CD14-positive monocyte (primary cell): ENCODE results near the gene MYL12B. TPM values are rescaled to one million over a fixed set of nuclear protein-coding genes. Genes with fewer than 3 reads are reported as not detected.

Experiments
- DNase-seq, 3 donors: peaks; one replicate each; pipeline ENCODE4 v3.0.0-alpha.2; 2011 to 2022
- H2AFZ ChIP-seq: 2 replicates; pipeline ENCODE4 v1.6.0; 2012; ENCODE audit warnings: mild to moderate bottlenecking, low read depth, low read length, inconsistent platforms; ENCODE audit not compliant: insufficient read depth, poor library complexity, severe bottlenecking
- H3K27ac ChIP-seq, 2 donors: 1 replicate in 1 of 2; 2 replicates in 1 of 2; pipeline ENCODE4 v1.5.1; 2012 to 2013; ENCODE audit warnings: low read length in 2 of 2, control low read depth in 1 of 2, inconsistent platforms in 1 of 2, low read depth in 1 of 2, mild to moderate bottlenecking in 1 of 2
- H3K27me3 ChIP-seq, 2 donors: one replicate each; pipeline versions ENCODE4 v1.6.0 to v1.6.1; 2011 to 2013; ENCODE audit warnings: low read length in 2 of 2; ENCODE audit not compliant: control insufficient read depth in 2 of 2, insufficient read depth in 2 of 2
- H3K36me3 ChIP-seq, 2 donors: replicated peaks in 1 of 2; 1 replicate in 1 of 2; 2 replicates in 1 of 2; pipeline versions ENCODE4 v1.5.1 to v1.6.1; 2012 to 2013; ENCODE audit warnings: low read length in 2 of 2, control low read depth in 1 of 2, inconsistent platforms in 1 of 2, mild to moderate bottlenecking in 1 of 2; ENCODE audit not compliant: insufficient read depth in 2 of 2, control insufficient read depth in 1 of 2
- H3K4me1 ChIP-seq, 2 donors: 1 replicate in 1 of 2; 2 replicates in 1 of 2; pipeline versions ENCODE4 v1.5.1 to v1.6.1; 2012 to 2013; ENCODE audit warnings: low read length in 2 of 2, control low read depth in 1 of 2, inconsistent platforms in 1 of 2, mild to moderate bottlenecking in 1 of 2, moderate library complexity in 1 of 2; ENCODE audit not compliant: insufficient read depth in 2 of 2, control insufficient read depth in 1 of 2
- H3K4me2 ChIP-seq: replicated peaks from 2 replicates; pipeline ENCODE3; 2012; ENCODE audit warnings: low read length, moderate library complexity, mild to moderate bottlenecking; ENCODE audit not compliant: poor library complexity, severe bottlenecking; ENCODE audit errors: extremely low read depth
- H3K4me3 ChIP-seq, 3 experiments: fragments of 200-600 bp in 1 of 3; sonication (generic) in 1 of 3; replicated peaks in 1 of 3; 1 replicate in 2 of 3; 2 replicates in 1 of 3; pipeline ENCODE4 v1.5.1; 2011 to 2013; ENCODE audit warnings: low read length in 3 of 3, mild to moderate bottlenecking in 3 of 3, control low read depth in 2 of 3, low read depth in 2 of 3, inconsistent platforms in 1 of 3, moderate library complexity in 1 of 3
- H3K79me2 ChIP-seq: 2 replicates; pipeline ENCODE4 v1.6.0; 2012; ENCODE audit warnings: mild to moderate bottlenecking, control low read depth, inconsistent platforms, low read length, moderate library complexity; ENCODE audit not compliant: insufficient read depth
- H3K9ac ChIP-seq: 2 replicates; pipeline ENCODE4 v1.6.0; 2017; ENCODE audit warnings: low read length, mild to moderate bottlenecking; ENCODE audit not compliant: insufficient read depth, poor library complexity, severe bottlenecking
- H3K9me3 ChIP-seq, 2 donors: replicated peaks in 1 of 2; 1 replicate in 1 of 2; 2 replicates in 1 of 2; pipeline versions ENCODE4 v1.5.1 to v1.6.1; 2012 to 2013; ENCODE audit warnings: low read length in 2 of 2, control low read depth in 1 of 2; ENCODE audit not compliant: control insufficient read depth in 1 of 2, insufficient read depth in 1 of 2
- H4K20me1 ChIP-seq: 2 replicates; pipeline ENCODE4 v1.6.0; 2012; ENCODE audit warnings: mild to moderate bottlenecking, low read length, control low read depth, moderate library complexity; ENCODE audit not compliant: insufficient read depth
- H3K27ac Mint-ChIP-seq, 7 donors: one replicate each; pipeline ENCODE4 v1.8.0; 2020; ENCODE audit warnings: mild to moderate bottlenecking in 7 of 7, mixed read lengths in 7 of 7, moderate library complexity in 6 of 7, inconsistent platforms in 2 of 7
- H3K27me3 Mint-ChIP-seq, 3 donors: one replicate each; pipeline ENCODE4 v1.8.0; 2021 to 2022; ENCODE audit warnings: low read depth in 3 of 3, mild to moderate bottlenecking in 3 of 3, mixed read lengths in 3 of 3, moderate library complexity in 3 of 3, inconsistent platforms in 1 of 3
- H3K36me3 Mint-ChIP-seq, 2 donors: one replicate each; pipeline ENCODE4 v1.8.0; 2020; ENCODE audit warnings: mixed read lengths in 2 of 2, inconsistent platforms in 1 of 2, mild to moderate bottlenecking in 1 of 2
- H3K4me1 Mint-ChIP-seq: one replicate; pipeline ENCODE4 v1.8.0; 2020; ENCODE audit warnings: mild to moderate bottlenecking, mixed read lengths
- H3K4me3 Mint-ChIP-seq, 2 donors: one replicate each; pipeline ENCODE4 v1.8.0; 2020; ENCODE audit warnings: mild to moderate bottlenecking in 2 of 2, mixed read lengths in 2 of 2, moderate library complexity in 1 of 2
- H3K9me3 Mint-ChIP-seq, 7 donors: one replicate each; pipeline ENCODE4 v1.8.0; 2020 to 2022; ENCODE audit warnings: mixed read lengths in 7 of 7, mild to moderate bottlenecking in 6 of 7, moderate library complexity in 6 of 7, inconsistent platforms in 2 of 7
- CTCF ChIP-seq: fragments of 200-600 bp; IDR thresholded peaks from one replicate; pipeline ENCODE4 v1.8.0; 2022; ENCODE audit warnings: antibody characterized with exemption, mild to moderate bottlenecking
- WGBS: methylation state at CpG from one replicate; pipeline ENCODE4 v1.1.5; 2013; ENCODE audit warnings: missing lambda C conversion rate; ENCODE audit not compliant: insufficient coverage; 5-methylcytosine and 5-hydroxymethylcytosine counted together
- intact Hi-C, 2 donors: fragments of 100-400 bp; cut with micrococcal nuclease; formaldehyde crosslinking; loops; one replicate each; pipeline versions ENCODE4 v1.15.0 to v1.15.1; 2023
- polyA plus RNA-seq, 3 donors: library from polyadenylated mRNA; depleted of rRNA in 1 of 3; unstranded in 2 of 3; stranded (reverse) in 1 of 3; fragments of 300-500 nt in 2 of 3; fragments of >200 nt in 1 of 3; fragmentation: Illumina TruSeq in 2 of 3; gene quantifications; 1 replicate in 2 of 3; 2 replicates in 1 of 3; pipeline ENCODE4 v1.2.3, GENCODE V29; 2012 to 2021

The MYL12B gene
- polyA plus RNA-seq, 3 donors: 295 to 814 (median 727) TPM

GRCh38 chr18:3226048-3226447, 35.9 kb upstream of the MYL12B start:
- H3K4me1 ChIP-seq: no peaks in the 10 kb centered on the region
- intact Hi-C loops: no loop called here

GRCh38 chr18:3230401-3231334, 31.3 kb upstream of the MYL12B start:
- peaks cover 2 to 3% (median 2%) of the 10 kb centered on the region in 3 donors for H3K27me3 Mint-ChIP-seq
- peaks cover 2% of the 10 kb centered on the region for H3K4me1 Mint-ChIP-seq
- no peak overlapping the region for H3K4me2 ChIP-seq
- no peak overlapping the region for H3K9ac ChIP-seq
- H3K27ac ChIP-seq: no peak overlapping the region
- TF ChIP-seq CTCF: no peak
- DNase-seq: peak in 2 of 3 donors; percentile 18 to 38
- H3K27me3 ChIP-seq: no peaks in the 10 kb centered on the region
- no peaks in the 10 kb centered on the region for H3K4me1 ChIP-seq
- H3K36me3 Mint-ChIP-seq: peaks cover 0 to 2% of the 10 kb centered on the region in 2 donors
- no peaks in the 10 kb centered on the region for H3K36me3 ChIP-seq
- H3K9me3 Mint-ChIP-seq: no peaks in the 10 kb centered on the region
- H3K79me2 ChIP-seq: no peaks in the 10 kb centered on the region
- H3K9me3 ChIP-seq: no peaks in the 10 kb centered on the region
- 88% methylated on average over 5 of the region's 9 CpGs for WGBS
- no peak overlapping the region for H3K4me3 ChIP-seq
- peak overlapping the region in 1 of 7 donors; percentile 42 for H3K27ac Mint-ChIP-seq
- intact Hi-C loops: no loop called here
- no peak overlapping the region for H2AFZ ChIP-seq
- no peak overlapping the region for H3K4me3 Mint-ChIP-seq
- H4K20me1 ChIP-seq: no peaks in the 10 kb centered on the region

More at GRCh38 chr18:3226048-3226447, 35.9 kb upstream of the MYL12B start:
- Mint-ChIP-seq H3K27ac (no peak overlapping the region), H3K4me3 (no peak overlapping the region), H3K36me3 (no peaks in the 10 kb centered on the region), H3K27me3 (peaks cover 0 to 3% (median 2%) of the 10 kb centered on the region in 3 donors), H3K4me1 (peaks cover 2% of the 10 kb centered on the region), H3K9me3 (peaks cover 0 to 2% (median 0%) of the 10 kb centered on the region in 7 donors)
- DNase-seq: no peak
- no peak overlapping the region for H3K27ac ChIP-seq
- no peaks in the 10 kb centered on the region for H3K79me2 ChIP-seq
- no peak overlapping the region for H2AFZ ChIP-seq
- no peaks in the 10 kb centered on the region for H3K9me3 ChIP-seq
- H3K4me2 ChIP-seq: no peak overlapping the region
- no peaks in the 10 kb centered on the region for H4K20me1 ChIP-seq
- H3K9ac ChIP-seq: no peak overlapping the region
- 100% methylated on average over 4 of the region's 6 CpGs for WGBS
- H3K27me3 ChIP-seq: no peaks in the 10 kb centered on the region
- no peaks in the 10 kb centered on the region for H3K36me3 ChIP-seq
- no peak overlapping the region for H3K4me3 ChIP-seq
- no peak for TF ChIP-seq CTCF
